ENCODE results near the gene ZNF845.
"Not testable (repeated sequence)": the region's sequence is repeated elsewhere in the genome, so short reads cannot be mapped to it uniquely, and the experiment has no call there.

The ZNF845 gene

GRCh38 chr19:53374288-53374687 lies 40.7 kb downstream of the ZNF845 start:
- H3K4me3 ChIP-seq (ENCODE audit: low read depth, low read length): no peak overlapping the region
- no peak for DNase-seq (ENCODE audit: low read depth)

- DNase-seq (ENCODE audit: low read depth): no peak
- no peak overlapping the region for H3K4me3 ChIP-seq (ENCODE audit: low read depth, low read length)
Measured at GRCh38 chr19:53374743-53375142, 41.2 kb downstream of the ZNF845 start.

- no peak overlapping the region for H3K4me3 ChIP-seq (ENCODE audit: low read depth, low read length)
- DNase-seq (ENCODE audit: low read depth): no peak
Measured at GRCh38 chr19:53381376-53381775, 47.8 kb downstream of the ZNF845 start.

- no peak for DNase-seq (ENCODE audit: low read depth)
- no peak overlapping the region for H3K4me3 ChIP-seq (ENCODE audit: low read depth, low read length)
Measured at GRCh38 chr19:53388168-53388567, 54.6 kb downstream of the ZNF845 start.

- H3K4me3 ChIP-seq (ENCODE audit: low read depth, low read length): no peak overlapping the region
- no peak for DNase-seq (ENCODE audit: low read depth)
Measured at GRCh38 chr19:53388904-53389303, 55.4 kb downstream of the ZNF845 start.

GRCh38 chr19:53389571-53389970 lies 56.0 kb downstream of the ZNF845 start:
- no peak overlapping the region for H3K4me3 ChIP-seq (ENCODE audit: low read depth, low read length)
- no peak for DNase-seq (ENCODE audit: low read depth)

- no peak for DNase-seq (ENCODE audit: low read depth)
- no peak overlapping the region for H3K4me3 ChIP-seq (ENCODE audit: low read depth, low read length)
Measured at GRCh38 chr19:53389978-53390377, 56.4 kb downstream of the ZNF845 start.

GRCh38 chr19:53394522-53394973 lies 61.0 kb downstream of the ZNF845 start:
- H3K4me3 ChIP-seq (ENCODE audit: low read depth, low read length): peak overlapping the region; percentile 81
- no peak for DNase-seq (ENCODE audit: low read depth)

GRCh38 chr19:53394974-53395839 lies 61.7 kb downstream of the ZNF845 start, which contains the start of gene ZNF765:
ZNF765 (plus strand) TSS chr19:53395149; CDS start chr19:53398016, 2,867 bp downstream.
- H3K4me3 ChIP-seq (ENCODE audit: low read depth, low read length): peak within 1 kb of the TSS; percentile 81
- peak; percentile 56 for DNase-seq (ENCODE audit: low read depth)

GRCh38 chr19:53395840-53396524 lies 62.4 kb downstream of the ZNF845 start:
- peak overlapping the region; percentile 81 for H3K4me3 ChIP-seq (ENCODE audit: low read depth, low read length)
- DNase-seq (ENCODE audit: low read depth): not testable (repeated sequence)

- DNase-seq (ENCODE audit: low read depth): no peak
- H3K4me3 ChIP-seq (ENCODE audit: low read depth, low read length): no peak overlapping the region
Measured at GRCh38 chr19:53396525-53396868, 62.9 kb downstream of the ZNF845 start.

- not testable (repeated sequence) for H3K4me3 ChIP-seq (ENCODE audit: low read depth, low read length); DNase-seq (ENCODE audit: low read depth)
Measured at GRCh38 chr19:53397918-53398317, 64.4 kb downstream of the ZNF845 start.
